ENCODE results near the gene H2AZ1. TPM values are rescaled to one million over a fixed set of nuclear protein-coding genes. Genes with fewer than 3 reads are reported as not detected.
"Not testable (repeated sequence)": the region's sequence is repeated elsewhere in the genome, so short reads cannot be mapped to it uniquely, and the experiment has no call there.

The H2AZ1 gene
- total RNA-seq, result 100 to 1,000 TPM; 640 to 651 TPM

GRCh38 chr4:99949999-99950912, at the start of gene H2AZ1:
H2AZ1 (minus strand) TSS chr4:99950275; CDS start chr4:99950170, 105 bp downstream.
- CTCF ChIA-PET, result no interaction called here

GRCh38 chr4:99998062-99998867, 48.2 kb upstream of the H2AZ1 start:
- POLR2A ChIA-PET, result no interaction called here

More at GRCh38 chr4:99949999-99950912, at the start of gene H2AZ1:
- POLR2A ChIA-PET, result interaction anchor here (0.6 to 2.0 kb wide), 5 partner anchors 24 to 1065 kb away, joined by 3 to 8 read pairs (median 4); partner anchors contain the start of genes LAMTOR3 and TRMT10A

GRCh38 chr4:99991741-99992140, 41.7 kb upstream of the H2AZ1 start:
- ChIA-PET CTCF (no interaction called here), POLR2A (no interaction called here)

More at GRCh38 chr4:99998062-99998867, 48.2 kb upstream of the H2AZ1 start:
- CTCF ChIA-PET, result interaction anchor here (1.1 kb wide), 1 partner anchor 10 kb away, joined by 3 read pairs; no protein-coding TSS in a partner anchor

GRCh38 chr4:99987681-99988080, 37.6 kb upstream of the H2AZ1 start:
- POLR2A ChIA-PET, result no interaction called here
- CTCF ChIA-PET, result no interaction called here

DNA sequence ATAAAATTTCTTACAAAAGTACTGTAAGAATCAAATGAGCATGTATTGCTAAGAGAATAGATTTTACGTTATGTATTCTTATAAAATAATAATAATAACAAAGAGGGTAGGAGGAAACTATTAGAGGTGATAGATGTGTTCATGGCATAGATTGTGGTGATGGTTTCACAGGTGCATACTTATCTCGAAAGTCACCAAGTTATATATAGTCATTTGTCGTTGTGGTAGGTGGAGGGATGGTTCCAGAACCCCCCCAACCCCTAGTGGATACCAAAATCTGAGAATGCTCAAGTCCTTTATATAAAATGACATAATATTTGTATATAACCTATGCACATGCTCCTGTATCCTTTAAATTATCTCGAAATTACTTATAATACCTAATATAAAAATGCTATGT, 36.7 kb upstream of the H2AZ1 start:
- CTCF ChIA-PET, result no interaction called here
- POLR2A ChIA-PET, result no interaction called here

DNA sequence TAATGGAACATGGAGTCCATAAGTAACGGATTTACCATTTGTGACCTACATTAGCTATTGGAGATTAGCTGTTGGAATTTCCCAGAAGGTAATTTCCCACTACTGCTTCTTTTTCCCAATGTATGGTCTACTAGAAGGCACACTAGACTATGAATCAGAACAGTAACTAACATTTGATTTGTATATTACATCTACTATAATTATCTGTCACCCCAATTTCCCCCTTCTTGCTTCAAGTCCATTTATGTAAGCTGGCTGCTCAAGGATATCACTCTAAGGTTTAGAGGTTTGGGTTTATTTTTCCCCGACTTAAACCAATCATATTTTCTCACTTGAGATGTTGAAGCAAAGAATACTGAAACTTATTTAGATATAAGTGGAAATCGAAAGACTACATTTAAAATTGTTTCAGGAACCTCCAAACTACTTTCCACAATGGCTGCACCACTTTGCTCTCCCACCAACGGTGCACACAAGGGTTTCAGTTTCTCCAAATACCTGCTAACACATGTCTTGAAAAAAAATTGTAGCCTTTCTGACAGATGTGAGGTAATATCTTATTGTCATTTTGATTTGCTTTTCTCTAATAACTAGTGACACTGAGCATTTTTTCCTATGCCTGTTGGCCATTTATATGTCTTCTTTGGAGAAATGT, 33.3 kb upstream of the H2AZ1 start:
- ChIA-PET CTCF (no interaction called here), POLR2A (no interaction called here)

GRCh38 chr4:99979872-99980271, 29.8 kb upstream of the H2AZ1 start:
- POLR2A ChIA-PET, result no interaction called here
- CTCF ChIA-PET, result no interaction called here

DNA sequence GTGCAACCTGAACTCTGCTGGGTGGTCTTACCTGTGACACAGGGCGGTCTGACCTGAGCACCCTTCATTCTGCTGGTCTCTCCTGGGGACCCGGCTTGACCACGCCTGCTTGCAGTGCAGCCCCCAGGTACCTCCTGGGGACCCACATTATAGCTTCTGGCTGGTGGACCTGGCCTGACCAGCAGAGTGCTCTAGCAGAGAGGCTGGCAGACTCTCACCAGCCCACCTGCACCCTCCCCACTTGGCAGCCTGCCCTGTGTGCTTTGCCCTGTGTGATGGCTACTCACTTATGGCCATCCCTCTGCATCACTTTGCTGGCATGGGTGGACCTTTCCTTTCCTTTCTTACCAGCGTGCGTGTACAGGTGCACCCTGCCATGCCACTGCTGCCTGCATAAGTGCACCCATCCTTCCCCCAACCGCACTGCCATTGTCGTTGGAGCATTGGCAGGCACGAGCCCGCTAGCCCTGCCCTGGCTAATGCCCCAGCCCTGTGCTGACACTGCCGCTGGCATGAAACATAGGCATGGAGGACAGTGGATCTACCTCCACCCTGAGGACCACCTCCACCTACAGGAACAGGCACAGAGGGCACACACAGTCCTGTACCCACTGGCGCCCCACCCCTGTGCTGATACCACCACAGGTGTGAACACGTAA, 21.5 kb upstream of the H2AZ1 start:
- CTCF ChIA-PET, result no interaction called here
- POLR2A ChIA-PET, result no interaction called here

DNA sequence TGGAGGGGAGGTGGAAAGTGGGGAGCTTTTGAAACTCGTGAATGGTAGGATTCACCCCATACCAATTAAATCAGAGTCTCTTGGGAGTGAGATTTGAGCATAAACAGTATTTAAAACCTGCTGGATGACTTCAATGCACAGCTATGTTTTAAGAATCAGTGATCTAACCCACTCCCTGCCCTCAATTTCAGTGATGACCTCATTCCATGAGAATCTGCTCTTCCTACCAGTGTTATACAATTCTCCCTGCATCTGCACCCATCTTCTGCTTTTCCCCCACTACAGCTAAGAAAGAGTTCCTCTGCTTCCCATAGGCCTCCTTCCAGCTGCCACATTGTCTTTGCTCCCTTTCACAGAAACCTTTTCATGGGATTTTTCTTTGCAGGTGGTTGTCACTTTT, 18.3 kb upstream of the H2AZ1 start:
- POLR2A ChIA-PET, result no interaction called here
- CTCF ChIA-PET, result no interaction called here

- POLR2A ChIA-PET, result no interaction called here
Observed at GRCh38 chr4:99966692-99967091, 16.6 kb upstream of the H2AZ1 start.

GRCh38 chr4:99965674-99966350, 15.7 kb upstream of the H2AZ1 start:
- CTCF ChIA-PET, result no interaction called here
- POLR2A ChIA-PET, result no interaction called here

More at GRCh38 chr4:99966692-99967091, 16.6 kb upstream of the H2AZ1 start:
- CTCF ChIA-PET, result no interaction called here

GRCh38 chr4:99965173-99965572, 15.1 kb upstream of the H2AZ1 start:
- ChIA-PET POLR2A (no interaction called here), CTCF (no interaction called here)

DNA sequence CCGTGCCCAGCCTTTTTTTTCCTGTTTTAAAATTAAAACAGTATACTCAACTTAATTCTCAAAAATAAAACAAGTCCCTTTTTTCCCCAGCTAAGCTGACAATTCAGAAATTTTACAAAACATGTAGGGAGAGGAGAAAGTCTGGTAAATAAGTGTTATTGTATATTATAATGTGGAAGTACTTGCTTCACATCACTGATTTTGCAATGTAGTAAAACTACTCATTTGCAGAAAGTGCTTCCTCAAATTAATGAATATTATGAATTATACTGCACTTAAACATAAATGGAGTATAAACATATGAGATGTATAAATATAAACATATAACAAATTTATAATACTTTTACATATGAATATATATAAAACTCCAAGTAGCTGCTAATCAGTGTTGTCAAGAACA, 11.6 kb upstream of the H2AZ1 start:
- ChIA-PET CTCF (no interaction called here), POLR2A (no interaction called here)

GRCh38 chr4:99960648-99961047, 10.6 kb upstream of the H2AZ1 start:
- ChIA-PET CTCF (no interaction called here), POLR2A (no interaction called here)

- CTCF ChIA-PET, POLR2A ChIA-PET: not testable (repeated sequence)
Observed at GRCh38 chr4:99958207-99958606, 8.1 kb upstream of the H2AZ1 start.

DNA sequence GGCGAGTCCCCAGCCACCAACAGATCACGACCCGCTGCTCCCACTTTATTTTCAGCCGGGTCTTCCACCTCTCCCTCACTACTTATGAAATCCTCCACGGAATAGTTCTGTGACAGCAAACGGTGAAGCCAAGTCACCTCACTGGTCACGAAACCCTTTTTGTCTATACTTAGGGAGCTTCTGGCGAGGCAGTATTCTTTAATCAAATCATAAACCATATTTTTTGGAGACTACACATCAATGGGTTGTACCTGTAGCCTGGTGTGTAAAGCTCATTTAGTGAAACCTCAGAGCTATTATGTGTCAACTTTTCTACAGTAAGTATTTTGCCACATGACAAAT, 809 bp upstream of the H2AZ1 start:
- POLR2A ChIA-PET, result interaction anchor here (0.6 to 2.0 kb wide), 5 partner anchors 24 to 1064 kb away, joined by 3 to 8 read pairs (median 4); partner anchors contain the start of genes LAMTOR3 and TRMT10A
- CTCF ChIA-PET, result interaction anchor here (0.8 kb wide), 1 partner anchor 142 kb away, joined by 3 read pairs; no protein-coding TSS in a partner anchor

- ChIA-PET CTCF (interaction anchor here (0.7 to 1.6 kb wide), 3 partner anchors 15 to 386 kb away, joined by 3 to 7 read pairs (median 3); partner anchors contain the start of genes LAMTOR3 and TRMT10A), POLR2A (interaction anchor here (0.7 to 1.4 kb wide), 6 partner anchors 9 to 1241 kb away, joined by 3 to 6 read pairs (median 4); partner anchors contain the start of gene DAPP1)
Observed at GRCh38 chr4:99949034-99949998, 759 bp downstream of the H2AZ1 start.

DNA sequence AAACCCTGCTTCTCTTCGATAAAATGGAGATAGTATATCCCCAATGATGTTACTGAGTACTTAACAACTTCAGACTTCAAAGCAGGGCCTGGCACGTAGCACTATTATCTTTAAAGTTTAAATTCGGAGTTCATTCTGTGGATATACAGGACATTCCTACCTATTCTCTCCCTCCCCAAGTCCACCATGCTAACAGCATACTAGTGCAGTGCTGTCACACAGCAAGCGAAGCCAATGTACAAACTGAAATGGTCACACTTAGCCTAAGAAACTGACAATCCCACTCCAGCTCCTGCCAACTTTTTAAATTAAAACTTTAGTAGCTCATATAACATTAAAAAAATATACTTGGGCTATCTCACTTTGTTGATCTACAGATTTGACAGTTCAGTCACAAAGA, 2.5 kb downstream of the H2AZ1 start:
- CTCF ChIA-PET, result interaction anchor here (0.6 to 1.6 kb wide), 5 partner anchors 11 to 139 kb away, joined by 3 to 7 read pairs (median 4); partner anchors contain the start of gene LAMTOR3
- POLR2A ChIA-PET, result interaction anchor here (1.0 kb wide), 1 partner anchor 97 kb away, joined by 9 read pairs; no protein-coding TSS in a partner anchor
